HG03139 (cell line): Measurements from ENCODE around the gene RGS6.

Experiments
- ATAC-seq: cut with Tn5 transposase; IDR thresholded peaks from one replicate; pipeline ENCODE4 v1.9.1; 2021; ENCODE audit not compliant: unreplicated experiment

Gene RGS6

GRCh38 chr14:72401101-72401625 is 468.9 kb downstream of the RGS6 start:
- no peak for ATAC-seq

- ATAC-seq, result no peak
These were observed 469.6 kb downstream of the RGS6 start for GRCh38 chr14:72401632-72402376.

GRCh38 chr14:72402377-72402772 is 470.1 kb downstream of the RGS6 start:
- no peak for ATAC-seq

GRCh38 chr14:72404106-72404774 is 472.0 kb downstream of the RGS6 start:
- ATAC-seq, result no peak

DNA sequence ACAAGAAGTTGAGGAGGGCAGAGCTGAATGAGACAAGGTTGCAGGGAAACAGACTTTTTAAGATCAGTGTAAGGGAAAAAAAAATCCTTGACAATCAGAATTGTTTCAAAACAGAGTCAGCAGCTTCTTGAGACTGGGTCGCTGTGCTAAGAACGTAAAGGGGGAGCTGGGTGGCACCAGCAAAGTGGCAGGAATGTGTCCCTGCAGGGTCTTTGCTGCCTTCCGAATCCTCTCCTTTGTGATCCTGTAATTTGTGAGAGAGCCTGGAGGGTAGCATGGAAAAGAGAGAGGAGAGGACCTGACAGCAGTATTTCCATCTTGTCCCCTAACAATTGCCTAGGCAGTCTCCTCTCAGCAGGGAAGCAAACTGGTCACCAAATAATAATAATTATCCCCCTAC is 472.8 kb downstream of the RGS6 start:
- ATAC-seq, result no peak

DNA sequence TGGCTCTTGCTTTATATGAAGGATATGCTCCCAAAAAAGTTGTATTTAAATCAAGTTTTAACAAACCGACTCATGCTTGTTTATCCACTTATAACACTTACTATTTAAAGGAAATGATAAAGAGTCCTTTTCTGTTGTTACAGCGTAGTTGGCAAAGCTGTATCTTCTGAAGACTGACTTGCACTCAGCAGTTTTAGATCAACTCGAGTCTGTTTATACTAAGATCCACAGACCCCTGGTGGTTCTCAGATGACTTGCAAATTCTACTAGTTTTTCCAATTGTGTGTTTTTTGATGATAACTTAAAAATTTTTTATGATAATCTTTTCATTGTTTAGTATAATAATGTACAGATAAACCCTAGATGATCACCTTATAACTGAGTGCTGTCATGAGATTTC is 475.8 kb downstream of the RGS6 start:
- ATAC-seq, result no peak

GRCh38 chr14:72409047-72409446 is 476.8 kb downstream of the RGS6 start:
- no peak for ATAC-seq

GRCh38 chr14:72416081-72416849 is 484.0 kb downstream of the RGS6 start:
- no peak for ATAC-seq

GRCh38 chr14:72416892-72417291 is 484.7 kb downstream of the RGS6 start:
- ATAC-seq, result no peak

DNA sequence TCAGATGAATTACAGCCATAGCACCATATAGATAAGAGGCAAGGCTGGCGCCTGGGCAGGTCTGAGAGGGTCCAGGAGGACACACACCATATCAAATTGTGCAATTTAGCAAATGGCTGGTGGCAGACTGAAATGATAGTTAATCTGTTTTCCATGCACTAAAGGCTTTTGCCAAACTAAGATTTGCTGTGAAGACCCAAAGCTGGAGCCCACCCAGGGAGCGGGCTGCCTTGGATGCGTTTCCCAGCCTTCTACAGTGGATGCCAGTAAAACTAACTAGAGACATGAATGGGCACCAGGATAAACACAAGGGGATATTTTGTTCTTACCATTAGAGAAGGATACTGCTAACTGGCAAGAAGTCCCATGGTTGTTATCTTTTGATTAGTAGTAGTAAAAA is 486.6 kb downstream of the RGS6 start:
- ATAC-seq, result no peak

GRCh38 chr14:72419226-72419775 is 487.1 kb downstream of the RGS6 start:
- no peak for ATAC-seq

DNA sequence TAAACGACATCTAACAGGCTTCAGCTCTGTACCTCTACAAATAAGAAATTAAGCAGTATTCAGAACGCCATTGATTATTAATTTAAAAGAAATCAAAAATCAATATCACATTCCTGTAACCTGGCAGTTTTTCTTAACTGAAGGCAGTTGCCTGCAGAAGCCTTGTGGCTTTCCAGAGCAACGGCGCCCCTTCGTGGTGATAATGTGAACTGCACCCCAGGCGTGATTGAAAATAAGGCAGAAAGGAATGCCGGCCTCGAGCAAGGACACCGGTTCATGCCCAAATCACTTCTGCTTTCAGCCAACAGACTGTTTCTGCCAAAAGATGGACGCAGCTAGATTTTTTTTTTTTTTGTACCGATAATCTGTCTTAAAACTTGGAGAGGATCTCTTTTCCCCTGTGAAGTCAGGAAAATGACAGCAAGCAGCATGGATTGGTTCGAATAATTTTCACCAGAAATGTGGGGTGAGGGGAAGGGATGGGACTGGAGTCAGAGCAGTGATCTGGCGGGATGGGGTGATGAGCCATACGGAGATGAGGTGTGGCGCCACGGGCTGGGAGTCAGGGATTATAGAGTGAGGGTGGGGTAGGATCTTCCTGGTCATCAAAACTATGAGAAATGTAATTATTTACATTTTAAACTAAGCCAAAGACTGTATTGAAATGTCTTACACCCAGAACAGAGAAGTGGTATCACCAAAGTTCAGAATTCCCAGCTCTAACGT is 488.7 kb downstream of the RGS6 start:
- no peak for ATAC-seq

DNA sequence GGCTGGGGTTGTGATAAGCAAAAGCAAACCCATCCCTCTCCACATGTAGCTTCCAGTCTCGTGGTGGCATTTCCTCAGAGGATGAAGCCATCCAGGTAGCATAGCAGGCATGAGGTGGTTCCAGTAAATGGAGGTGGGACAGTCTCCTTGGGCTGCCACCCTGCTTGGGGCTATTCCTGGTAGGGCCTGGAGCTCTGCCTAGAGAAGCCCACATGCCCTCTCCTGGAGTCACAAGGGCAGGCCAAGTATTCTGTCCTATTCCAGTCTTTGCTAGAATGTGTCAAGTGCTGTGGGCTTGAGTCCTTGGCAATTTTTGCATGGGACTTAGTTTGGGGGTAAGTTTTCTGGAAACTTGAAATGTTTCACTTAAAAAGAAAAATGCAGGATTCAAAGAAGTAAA is 491.7 kb downstream of the RGS6 start:
- ATAC-seq, result no peak

- ATAC-seq, result no peak
These were observed 498.2 kb downstream of the RGS6 start for GRCh38 chr14:72430457-72430856.

GRCh38 chr14:72432748-72433147 is 500.5 kb downstream of the RGS6 start:
- ATAC-seq, result no peak

DNA sequence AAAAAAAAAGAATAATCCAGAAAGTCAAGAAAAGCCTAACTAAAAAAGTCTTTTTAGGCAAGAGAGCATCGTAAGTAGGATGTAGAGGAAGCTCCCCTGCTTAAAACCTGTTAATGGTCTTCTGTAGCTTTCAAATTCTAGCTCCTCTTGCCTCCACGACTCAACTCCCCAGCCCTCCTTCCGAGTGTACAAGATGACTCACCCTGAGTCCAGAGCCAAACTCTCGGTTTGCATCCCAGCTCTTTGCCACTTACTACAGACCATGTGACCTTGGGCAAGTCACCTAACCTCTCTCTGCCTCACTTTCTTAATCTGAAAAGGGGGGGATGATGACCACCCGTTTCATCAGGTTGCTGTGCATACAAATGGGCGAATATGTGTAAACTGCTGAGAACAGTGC is 501.3 kb downstream of the RGS6 start:
- ATAC-seq, result no peak

DNA sequence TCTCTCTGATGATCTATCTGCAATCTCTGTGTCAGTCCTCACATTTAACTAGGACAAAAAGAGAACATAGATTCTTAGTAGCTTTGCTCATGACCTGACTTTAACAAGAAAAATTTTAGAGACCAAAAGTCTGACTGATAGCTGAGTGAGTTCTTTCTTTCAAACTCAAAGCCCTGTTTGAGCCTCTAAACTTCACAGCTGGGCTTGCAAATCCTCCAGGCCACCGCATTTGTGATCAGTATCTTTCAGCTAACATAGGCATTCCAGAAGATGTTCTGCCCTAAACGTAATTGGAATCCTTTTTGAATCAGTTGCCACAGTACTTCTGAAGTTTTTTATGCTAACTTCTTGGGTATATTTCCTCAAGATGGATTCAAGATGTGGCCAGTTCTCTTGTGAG is 502.6 kb downstream of the RGS6 start:
- no peak for ATAC-seq

GRCh38 chr14:72439707-72440106 is 507.5 kb downstream of the RGS6 start:
- no peak for ATAC-seq

DNA sequence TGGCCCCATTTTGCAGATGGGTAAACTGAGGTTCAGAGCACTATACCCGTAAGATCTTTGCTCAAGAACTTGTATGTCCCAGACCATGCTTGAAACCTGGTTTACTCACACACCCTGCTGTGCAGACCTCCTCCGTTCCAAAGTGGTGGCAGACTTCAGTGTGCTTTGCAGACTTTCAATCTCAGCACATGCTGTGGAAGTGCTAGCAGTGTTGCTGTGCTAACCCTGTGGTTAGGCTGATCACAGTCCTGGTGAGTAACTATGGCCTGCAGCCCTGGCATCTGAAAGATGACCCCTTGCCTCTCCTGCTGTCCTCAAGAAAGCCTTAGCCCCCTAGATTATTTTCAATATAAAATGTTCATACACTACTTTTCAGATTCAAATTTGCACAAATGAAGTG is 511.0 kb downstream of the RGS6 start:
- ATAC-seq, result no peak

DNA sequence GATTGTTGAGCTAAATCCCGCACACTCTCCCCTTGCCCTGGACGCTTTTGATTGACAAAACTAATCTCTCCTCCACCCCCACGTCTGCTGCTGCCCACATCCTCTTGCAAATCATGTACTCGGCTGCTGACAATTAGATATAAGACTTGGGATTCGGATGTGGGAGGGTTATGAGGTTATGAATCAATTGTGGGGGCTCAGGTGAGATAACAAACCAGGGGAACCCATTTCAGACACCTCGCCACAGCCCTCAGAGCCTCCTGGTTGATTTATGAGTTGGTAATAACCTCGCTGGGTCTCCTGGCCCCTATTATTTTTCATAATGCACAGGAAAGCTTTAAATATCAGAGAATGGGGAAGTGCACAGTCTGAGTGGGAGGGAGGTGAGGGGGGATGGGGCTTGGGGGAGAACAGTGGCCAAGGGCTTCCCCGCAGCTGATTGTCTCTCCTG is 511.8 kb downstream of the RGS6 start:
- no peak for ATAC-seq

- no peak for ATAC-seq
These were observed 512.5 kb downstream of the RGS6 start for GRCh38 chr14:72444701-72445100.
